ENCODE data around the gene RNF207. TPM values are rescaled to one million over a fixed set of nuclear protein-coding genes. Genes with fewer than 3 reads are reported as not detected.

The RNF207 gene
- total RNA-seq, 1 experiment from 2014 or later: 9.2 TPM

GRCh38 chr1:6163191-6163972 is 42.5 kb upstream of the RNF207 start:
- ATAC-seq (no peak), DNase-seq (ENCODE audit: low spot score) (no peak)
- H3K36me3 Mint-ChIP-seq: no peaks in the 10 kb centered on the region
- H3K4me1 Mint-ChIP-seq: peaks cover 6% of the 10 kb centered on the region
- no peak overlapping the region for H3K27ac Mint-ChIP-seq
- no peak overlapping the region for H3K4me3 Mint-ChIP-seq
- H3K9me3 Mint-ChIP-seq: no peaks in the 10 kb centered on the region
- ChIA-PET CTCF (interaction anchor here (2.0 kb wide), 1 partner anchor 10 kb away, joined by 7 read pairs; no protein-coding TSS in a partner anchor), POLR2A (no interaction called here)
- TF ChIP-seq NR2C2 (CRISPR knock-in tag; IDR thresholded peaks at IDR 0.05) (no peak), NFATC4 (CRISPR knock-in tag; IDR thresholded peaks at IDR 0.05) (no peak), JAZF1 (CRISPR knock-in tag; IDR thresholded peaks at IDR 0.05) (no peak), ERG (CRISPR knock-in tag; IDR thresholded peaks at IDR 0.05) (no peak), ARID4B (CRISPR knock-in tag; IDR thresholded peaks at IDR 0.05; ENCODE audit: borderline replicate concordance) (no peak), NR1H2 (CRISPR knock-in tag; IDR thresholded peaks at IDR 0.05) (no peak), AR (CRISPR knock-in tag; IDR thresholded peaks at IDR 0.05) (no peak), OVOL2 (CRISPR knock-in tag; IDR thresholded peaks at IDR 0.05; ENCODE audit: borderline replicate concordance) (no peak), ZNF416 (CRISPR knock-in tag; IDR thresholded peaks at IDR 0.05) (no peak), ATF2 (CRISPR knock-in tag; IDR thresholded peaks at IDR 0.05; ENCODE audit: borderline replicate concordance, low read depth) (no peak), GTF2I (CRISPR knock-in tag; conservative IDR thresholded peaks at IDR 0.05) (no peak), ZNF263 (CRISPR knock-in tag; IDR thresholded peaks at IDR 0.05; ENCODE audit: low read depth) (no peak), TP53 (CRISPR knock-in tag; IDR thresholded peaks at IDR 0.05) (no peak), MXD4 (CRISPR knock-in tag; IDR thresholded peaks at IDR 0.05; ENCODE audit: borderline replicate concordance) (no peak), FOXP4 (CRISPR knock-in tag; IDR thresholded peaks at IDR 0.05) (no peak), E2F4 (CRISPR knock-in tag; IDR thresholded peaks at IDR 0.05; ENCODE audit: borderline replicate concordance, low read depth) (no peak), ZNF281 (CRISPR knock-in tag; IDR thresholded peaks at IDR 0.05) (no peak)
- H3K27me3 Mint-ChIP-seq (ENCODE audit: low read depth): no peaks in the 10 kb centered on the region

All from WTC11 (cell line).